ENCODE data around the gene PXT1.

PXT1 gene

DNA sequence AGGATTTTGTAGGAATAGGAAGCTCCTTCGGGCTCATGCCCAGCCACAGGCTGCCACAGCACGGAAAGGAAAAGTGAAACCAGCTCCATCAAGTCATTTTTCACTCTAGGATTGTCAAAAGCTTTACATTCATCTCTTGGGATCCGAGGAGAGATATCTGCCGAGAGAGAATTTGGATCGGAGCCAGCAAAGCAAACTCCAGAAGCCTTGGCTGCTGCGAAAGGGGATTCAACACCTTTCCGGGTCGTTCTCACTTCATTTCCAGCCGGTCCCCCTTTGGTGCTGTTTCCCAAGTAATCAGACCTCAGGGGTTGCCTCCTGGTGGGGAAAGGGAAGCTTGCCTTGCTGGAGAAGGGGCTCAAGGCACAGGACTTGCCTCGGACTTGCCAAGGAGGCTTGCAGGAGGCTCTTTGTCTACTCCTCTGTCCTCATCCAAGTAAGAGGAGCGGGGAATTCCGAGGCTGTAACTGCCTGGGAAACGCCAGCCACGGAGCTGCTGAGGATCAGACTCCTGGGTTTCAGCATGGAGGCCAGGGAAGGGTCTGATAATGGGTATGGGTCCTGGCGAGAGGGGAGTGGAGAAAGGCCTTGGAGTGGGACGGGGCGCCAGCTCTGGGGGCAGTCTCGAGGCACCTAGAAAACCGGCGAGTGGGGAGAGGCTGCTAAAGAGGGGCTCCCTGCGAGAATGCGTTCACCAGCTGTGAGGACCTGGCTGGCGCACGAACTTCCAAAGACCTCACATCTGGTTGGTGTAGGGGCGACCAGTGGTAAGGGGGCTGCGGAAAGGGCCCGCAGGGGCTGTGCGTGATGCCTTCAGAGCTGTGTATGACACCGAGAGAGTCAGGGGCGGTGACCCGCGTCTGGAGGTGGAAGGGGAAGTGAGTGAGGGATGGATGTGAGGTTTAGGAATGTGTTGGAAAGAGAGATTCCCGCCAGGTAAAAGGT lies 55.9 kb downstream of the PXT1 start:
- TF ChIP-seq TAF1 (IDR thresholded peaks at IDR 0.05; ENCODE audit: borderline replicate concordance, low read depth, low read length) (no peak), POLR2AphosphoS5 (IDR thresholded peaks at IDR 0.05; ENCODE audit: low read depth, low read length) (no peak), POLR2A (IDR thresholded peaks at IDR 0.05; ENCODE audit: low read depth, low read length) (no peak)
- no peak for DNase-seq (ENCODE audit: insufficient read length)
- peak; percentile 69 for FAIRE-seq

DNA sequence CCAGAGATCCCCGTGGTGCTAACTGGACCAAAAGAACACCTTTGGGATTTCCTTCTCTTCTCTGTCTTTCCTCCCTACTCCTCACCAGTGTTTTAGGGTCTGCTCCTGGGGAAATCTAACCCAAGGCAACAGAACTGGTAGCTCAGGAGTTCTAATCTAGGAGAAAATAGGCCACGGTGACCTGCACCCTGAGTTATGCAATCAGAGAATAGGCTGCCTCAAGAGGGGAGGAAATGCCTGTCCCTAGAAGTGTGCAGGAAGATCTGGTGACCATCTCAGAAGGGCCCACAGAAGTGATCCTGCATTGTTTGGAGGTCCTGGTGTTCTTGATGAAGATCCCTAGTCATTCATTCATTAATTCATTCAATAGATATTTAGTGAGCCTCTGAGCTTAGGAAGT lies 58.6 kb downstream of the PXT1 start:
- TF ChIP-seq TAF1 (IDR thresholded peaks at IDR 0.05; ENCODE audit: borderline replicate concordance, low read depth, low read length), result no peak
- no peak for TF ChIP-seq POLR2AphosphoS5 (IDR thresholded peaks at IDR 0.05; ENCODE audit: low read depth, low read length)
- TF ChIP-seq POLR2A (IDR thresholded peaks at IDR 0.05; ENCODE audit: low read depth, low read length), result no peak
- FAIRE-seq (no peak), DNase-seq (ENCODE audit: insufficient read length) (no peak)

DNA sequence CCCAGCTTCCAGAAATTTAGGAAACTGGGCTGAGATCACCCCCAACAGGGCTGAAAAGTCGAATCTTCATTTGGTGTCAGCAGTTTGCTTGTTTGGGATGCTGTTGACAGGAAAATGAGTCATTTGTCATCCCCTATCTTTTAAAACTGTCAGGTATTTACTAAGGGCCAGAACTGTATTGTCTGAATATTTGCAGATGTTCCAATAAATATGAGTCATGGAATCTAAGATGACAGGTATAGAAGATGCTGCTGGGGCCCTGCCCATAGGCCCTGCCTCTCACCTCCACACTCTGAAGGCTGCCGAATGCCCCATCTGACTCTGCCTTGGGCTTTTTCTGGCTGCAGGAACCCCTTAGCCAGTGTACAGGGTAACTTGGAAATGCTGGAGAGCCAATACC lies 59.0 kb downstream of the PXT1 start:
- peak; percentile 48 for FAIRE-seq

DNA sequence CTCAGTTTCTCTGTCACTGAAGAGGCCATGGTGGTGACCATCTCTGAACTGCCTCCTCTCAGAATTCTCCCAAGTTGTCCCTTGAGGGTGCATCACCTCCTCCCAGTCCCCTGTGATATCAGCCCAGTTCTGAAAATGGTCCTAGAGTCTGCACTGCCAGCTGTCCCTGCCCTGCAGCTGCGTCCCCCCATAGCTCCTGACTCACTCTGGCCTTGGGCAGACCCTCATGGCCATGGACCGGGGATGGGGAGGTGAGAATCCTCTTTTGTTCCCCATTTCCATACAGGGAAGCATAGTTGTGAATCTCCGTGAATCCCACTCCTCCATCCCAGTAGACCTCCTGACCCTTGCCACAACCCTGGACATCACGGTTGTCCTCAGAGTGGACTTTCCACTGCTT lies 59.7 kb downstream of the PXT1 start:
- TF ChIP-seq POLR2AphosphoS5 (IDR thresholded peaks at IDR 0.05; ENCODE audit: low read depth, low read length) (no peak), POLR2A (IDR thresholded peaks at IDR 0.05; ENCODE audit: low read depth, low read length) (no peak), TAF1 (IDR thresholded peaks at IDR 0.05; ENCODE audit: borderline replicate concordance, low read depth, low read length) (no peak)
- peak; percentile 78 for FAIRE-seq

More for the DNA sequence above, 59.0 kb downstream of the PXT1 start:
- TF ChIP-seq TAF1 (IDR thresholded peaks at IDR 0.05; ENCODE audit: borderline replicate concordance, low read depth, low read length) (no peak), POLR2AphosphoS5 (IDR thresholded peaks at IDR 0.05; ENCODE audit: low read depth, low read length) (no peak), POLR2A (IDR thresholded peaks at IDR 0.05; ENCODE audit: low read depth, low read length) (no peak)
- DNase-seq (ENCODE audit: insufficient read length), result no peak

DNA sequence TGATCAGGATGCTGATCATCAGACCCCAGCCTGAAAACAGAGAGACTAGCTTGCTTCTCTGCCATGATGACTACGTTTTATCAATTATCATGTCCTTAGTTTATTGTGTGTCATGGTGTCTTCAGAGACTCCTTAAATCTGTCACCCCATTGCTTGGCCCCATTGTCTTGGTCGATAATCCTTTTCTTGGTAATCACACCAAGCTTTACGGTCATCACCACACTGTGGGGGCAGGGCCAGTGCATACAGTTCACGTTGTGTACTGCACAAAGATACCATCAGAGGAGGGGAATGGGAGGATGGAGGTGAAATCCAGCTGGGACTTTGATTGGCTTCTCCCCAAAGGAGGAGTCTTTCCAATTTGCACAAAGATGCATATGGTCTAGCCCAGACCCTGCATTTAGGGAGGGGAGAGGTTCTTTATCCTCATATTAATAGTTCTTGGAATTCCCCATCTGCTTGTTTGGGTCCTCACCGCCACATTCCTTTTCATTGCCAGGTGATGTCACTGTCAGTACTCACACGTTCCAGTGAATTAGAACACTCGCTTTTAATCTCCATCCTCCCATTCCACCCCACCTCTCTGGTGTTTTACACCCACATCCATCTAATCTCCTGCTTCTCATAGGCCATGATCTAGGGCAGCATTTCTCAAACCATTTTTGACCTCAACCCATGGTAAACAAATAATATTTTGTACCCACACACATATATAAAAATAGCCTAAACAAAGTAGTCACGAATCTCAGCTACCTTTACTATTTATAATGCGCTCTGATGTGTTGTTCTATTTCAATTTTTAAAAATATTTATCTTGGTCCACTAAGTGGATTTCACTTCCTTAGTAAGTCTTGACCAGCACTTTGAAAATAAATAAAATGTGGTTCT lies 60.9 kb downstream of the PXT1 start:
- TF ChIP-seq POLR2A (IDR thresholded peaks at IDR 0.05; ENCODE audit: low read depth, low read length), result no peak
- no peak for TF ChIP-seq TAF1 (IDR thresholded peaks at IDR 0.05; ENCODE audit: borderline replicate concordance, low read depth, low read length)
- TF ChIP-seq POLR2AphosphoS5 (IDR thresholded peaks at IDR 0.05; ENCODE audit: low read depth, low read length), result no peak
- DNase-seq (ENCODE audit: insufficient read length), result no peak

More for the DNA sequence above, 59.7 kb downstream of the PXT1 start:
- DNase-seq (ENCODE audit: insufficient read length), result no peak

DNA sequence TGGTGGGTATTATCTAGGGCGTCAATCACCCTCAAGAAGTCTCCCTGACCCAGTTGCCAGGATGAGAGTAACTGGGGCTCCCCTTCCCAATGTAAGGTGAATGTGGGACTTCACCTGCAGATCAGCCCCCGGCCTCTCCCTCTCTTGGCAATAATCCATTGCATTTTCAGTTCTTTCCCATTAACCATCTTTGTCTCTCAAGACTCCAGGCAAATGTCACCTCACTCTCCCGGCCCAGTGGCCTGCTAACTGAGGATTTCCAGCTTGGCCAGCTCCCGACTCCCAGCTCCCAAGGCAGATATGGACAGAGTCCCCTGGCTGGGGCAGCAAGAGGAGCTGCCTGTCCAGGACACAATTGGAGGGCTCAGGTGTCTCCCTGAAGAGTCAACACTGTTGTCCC lies 62.5 kb downstream of the PXT1 start:
- DNase-seq (ENCODE audit: insufficient read length) (no peak), FAIRE-seq (no peak)
- TF ChIP-seq TAF1 (IDR thresholded peaks at IDR 0.05; ENCODE audit: borderline replicate concordance, low read depth, low read length) (no peak), POLR2A (IDR thresholded peaks at IDR 0.05; ENCODE audit: low read depth, low read length) (no peak), POLR2AphosphoS5 (IDR thresholded peaks at IDR 0.05; ENCODE audit: low read depth, low read length) (no peak)

More for the DNA sequence above, 60.9 kb downstream of the PXT1 start:
- FAIRE-seq, result peak; percentile 30

DNA sequence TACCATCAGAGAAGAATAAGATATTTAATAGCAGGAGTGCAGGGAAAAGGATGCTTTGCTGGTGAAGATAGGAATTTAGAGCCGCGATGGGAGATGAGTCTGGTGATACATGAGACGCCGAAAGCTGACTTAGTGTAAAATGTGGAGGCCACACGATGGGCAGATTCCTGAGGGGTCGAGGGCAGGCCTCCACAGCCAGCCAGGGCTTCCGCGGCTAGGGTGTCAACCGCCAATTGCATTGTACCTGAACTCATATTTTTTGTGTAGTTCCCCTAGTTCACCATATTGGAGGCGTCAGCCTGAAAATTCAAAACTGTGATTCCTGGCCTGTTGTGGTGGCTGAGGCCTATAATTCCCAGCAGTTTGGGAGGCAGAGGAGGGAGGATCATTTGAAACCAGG lies 63.7 kb downstream of the PXT1 start:
- no peak for TF ChIP-seq POLR2AphosphoS5 (IDR thresholded peaks at IDR 0.05; ENCODE audit: low read depth, low read length)
- no peak for TF ChIP-seq TAF1 (IDR thresholded peaks at IDR 0.05; ENCODE audit: borderline replicate concordance, low read depth, low read length)
- TF ChIP-seq POLR2A (IDR thresholded peaks at IDR 0.05; ENCODE audit: low read depth, low read length), result no peak
- DNase-seq (ENCODE audit: insufficient read length) (no peak), FAIRE-seq (no peak)

DNA sequence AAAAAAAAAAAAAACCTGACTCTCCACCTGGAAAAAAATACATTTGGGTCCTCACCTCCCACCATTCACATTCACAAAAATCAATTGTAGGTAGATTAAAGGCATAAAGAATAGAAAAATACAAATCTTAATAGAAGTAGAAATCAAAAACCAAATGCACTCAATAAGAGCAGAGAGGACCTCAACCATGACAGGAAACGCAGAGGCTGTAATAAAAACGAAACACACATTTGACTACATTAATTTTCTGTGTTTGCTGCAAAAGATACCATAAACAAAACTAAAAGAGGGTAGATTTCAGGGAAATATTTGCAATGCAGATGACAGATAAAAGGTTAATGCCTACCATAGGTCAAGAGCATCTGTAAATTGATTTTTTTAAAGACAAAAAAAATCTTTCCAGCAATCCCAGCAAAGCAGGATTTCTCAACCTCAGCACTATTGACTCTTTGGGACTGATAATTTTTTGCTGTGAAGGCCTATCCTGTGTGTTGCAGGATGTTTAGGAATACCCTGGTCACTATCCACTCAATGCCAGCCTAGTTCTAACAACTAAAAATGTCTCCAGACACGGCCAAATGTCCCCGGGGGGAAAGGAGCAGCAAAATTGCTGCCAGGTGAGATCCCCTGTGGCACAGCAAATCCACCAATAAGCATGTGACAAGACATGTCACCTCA lies 64.3 kb downstream of the PXT1 start:
- TF ChIP-seq POLR2A (IDR thresholded peaks at IDR 0.05; ENCODE audit: low read depth, low read length), result no peak
- no peak for TF ChIP-seq TAF1 (IDR thresholded peaks at IDR 0.05; ENCODE audit: borderline replicate concordance, low read depth, low read length)
- TF ChIP-seq POLR2AphosphoS5 (IDR thresholded peaks at IDR 0.05; ENCODE audit: low read depth, low read length), result no peak
- FAIRE-seq (no peak), DNase-seq (ENCODE audit: insufficient read length) (no peak)

DNA sequence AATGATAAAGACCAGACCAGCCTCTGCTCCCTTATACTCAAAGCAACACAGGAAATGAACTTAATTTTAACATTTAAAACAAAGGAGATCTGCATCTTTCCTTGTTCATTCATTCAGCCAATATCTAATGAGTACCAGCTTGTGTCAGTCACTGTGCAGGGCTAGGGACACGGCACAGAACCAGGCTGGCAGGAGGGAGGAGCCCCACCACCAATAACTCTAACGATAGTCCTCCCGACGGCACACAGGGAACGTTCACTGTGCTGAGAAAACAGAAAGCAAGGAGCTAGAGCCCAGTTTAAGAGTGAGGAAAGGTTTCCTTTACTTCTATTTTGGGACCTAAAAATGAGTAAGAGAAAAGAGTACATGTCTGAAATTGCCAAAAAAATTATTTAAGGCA lies 65.1 kb downstream of the PXT1 start:
- DNase-seq (ENCODE audit: insufficient read length) (no peak), FAIRE-seq (no peak)
- no peak for TF ChIP-seq TAF1 (IDR thresholded peaks at IDR 0.05; ENCODE audit: borderline replicate concordance, low read depth, low read length)
- TF ChIP-seq POLR2AphosphoS5 (IDR thresholded peaks at IDR 0.05; ENCODE audit: low read depth, low read length), result no peak
- no peak for TF ChIP-seq POLR2A (IDR thresholded peaks at IDR 0.05; ENCODE audit: low read depth, low read length)

DNA sequence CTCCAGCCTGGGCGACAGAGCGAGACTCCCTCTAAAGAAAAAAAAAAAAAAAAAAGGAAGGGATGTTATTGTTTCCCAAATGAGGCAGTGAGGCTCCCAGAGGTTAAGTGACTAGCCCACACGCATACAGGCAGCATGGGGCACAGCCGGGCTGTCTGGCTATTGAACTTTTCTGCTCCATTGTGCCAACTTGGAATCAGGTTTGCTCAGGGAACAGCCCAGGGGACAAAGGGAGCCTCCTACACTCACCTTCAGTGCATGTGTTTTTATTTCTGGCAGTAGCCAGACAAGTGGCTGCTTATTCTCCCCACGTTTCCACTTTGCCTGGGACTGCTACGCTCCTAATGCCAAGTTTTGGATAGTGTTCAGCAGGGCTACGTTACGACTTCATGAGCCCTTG lies 65.9 kb downstream of the PXT1 start:
- TF ChIP-seq POLR2A (IDR thresholded peaks at IDR 0.05; ENCODE audit: low read depth, low read length) (no peak), TAF1 (IDR thresholded peaks at IDR 0.05; ENCODE audit: borderline replicate concordance, low read depth, low read length) (no peak), POLR2AphosphoS5 (IDR thresholded peaks at IDR 0.05; ENCODE audit: low read depth, low read length) (no peak)
- no peak for DNase-seq (ENCODE audit: insufficient read length)
- no peak for FAIRE-seq

DNA sequence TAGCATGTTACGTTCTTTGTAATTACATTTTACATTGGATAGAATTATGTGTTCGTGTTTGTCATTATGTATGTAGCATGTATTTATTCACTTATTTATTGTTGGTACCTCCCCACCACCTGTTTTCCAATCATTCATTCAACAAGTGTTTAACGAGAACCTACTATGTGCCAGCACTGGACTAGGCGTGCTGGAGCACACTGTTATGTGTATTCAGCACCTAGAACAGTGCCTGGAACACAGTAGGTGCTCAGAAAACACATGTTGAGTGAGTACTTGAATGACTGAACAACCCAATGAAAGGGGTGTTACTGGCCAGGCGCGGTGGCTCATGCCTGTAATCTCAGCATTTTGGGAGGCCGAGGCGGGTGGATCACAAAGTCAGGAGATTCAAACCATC lies 66.5 kb downstream of the PXT1 start:
- no peak for DNase-seq (ENCODE audit: insufficient read length)
- TF ChIP-seq POLR2A (IDR thresholded peaks at IDR 0.05; ENCODE audit: low read depth, low read length), result no peak
- TF ChIP-seq POLR2AphosphoS5 (IDR thresholded peaks at IDR 0.05; ENCODE audit: low read depth, low read length), result no peak
- TF ChIP-seq TAF1 (IDR thresholded peaks at IDR 0.05; ENCODE audit: borderline replicate concordance, low read depth, low read length), result no peak
- no peak for FAIRE-seq

Measured in GM12892 (cell line).